H9 (cell line): Measurements from ENCODE around the gene TMC4. TPM values are rescaled to one million over a fixed set of nuclear protein-coding genes. Genes with fewer than 3 reads are reported as not detected.
A peak's percentile ranks its signal among the peaks of the same experiment; 100 is the strongest.

Experiments
- DNase-seq: peaks from one replicate; pipeline ENCODE4 v3.0.0-alpha.2; 2017
- H2AFZ ChIP-seq: one replicate; pipeline ENCODE4 v1.6.1; 2013; ENCODE audit warnings: mild to moderate bottlenecking, low read length, control low read depth, moderate library complexity
- H2AK5ac ChIP-seq: 2 replicates; pipeline ENCODE4 v1.6.1; 2013; ENCODE audit warnings: low read length, control low read depth, mixed read lengths; ENCODE audit not compliant: insufficient read length
- H2BK120ac ChIP-seq: one replicate; pipeline ENCODE4 v1.6.1; 2013; ENCODE audit warnings: low read depth, mild to moderate bottlenecking, low read length, control low read depth, inconsistent platforms; ENCODE audit not compliant: poor library complexity, severe bottlenecking
- H2BK12ac ChIP-seq: 2 replicates; pipeline ENCODE4 v1.6.1; 2013; ENCODE audit warnings: low read length, control low read depth, mixed read lengths, low read depth; ENCODE audit not compliant: insufficient read length
- H2BK15ac ChIP-seq: 2 replicates; pipeline ENCODE4 v1.6.1; 2013; ENCODE audit warnings: low read depth, low read length, control low read depth
- H2BK20ac ChIP-seq: one replicate; pipeline ENCODE4 v1.6.1; 2013; ENCODE audit warnings: low read depth, mild to moderate bottlenecking, low read length, control low read depth, inconsistent platforms; ENCODE audit not compliant: poor library complexity, severe bottlenecking
- H2BK5ac ChIP-seq: 2 replicates; pipeline ENCODE4 v1.6.1; 2013; ENCODE audit warnings: low read length, control low read depth, mixed read lengths; ENCODE audit not compliant: insufficient read length
- H3K14ac ChIP-seq: 2 replicates; pipeline ENCODE4 v1.6.1; 2013; ENCODE audit warnings: low read length, control low read depth; ENCODE audit not compliant: insufficient read depth
- H3K18ac ChIP-seq: 2 replicates; pipeline ENCODE4 v1.6.1; 2013; ENCODE audit warnings: low read depth, mild to moderate bottlenecking, mixed read lengths, low read length, control low read depth; ENCODE audit not compliant: insufficient read length
- H3K23ac ChIP-seq: 2 replicates; pipeline ENCODE4 v1.6.1; 2013; ENCODE audit warnings: low read length, control low read depth, mixed read lengths, low read depth; ENCODE audit not compliant: insufficient read length
- H3K23me2 ChIP-seq: 2 replicates; pipeline ENCODE4 v1.6.1; 2013; ENCODE audit warnings: low read depth, mild to moderate bottlenecking, mixed read lengths, low read length, control low read depth; ENCODE audit not compliant: insufficient read length, poor library complexity, severe bottlenecking
- H3K27ac ChIP-seq: 2 replicates; pipeline ENCODE4 v1.5.1; 2013; ENCODE audit warnings: low read length, control low read depth, mixed read lengths, low read depth; ENCODE audit not compliant: insufficient read length
- H3K27me3 ChIP-seq: 2 replicates; pipeline ENCODE4 v1.6.1; 2013; ENCODE audit warnings: low read length, control low read depth, inconsistent platforms; ENCODE audit not compliant: insufficient read depth
- H3K4ac ChIP-seq: 2 replicates; pipeline ENCODE4 v1.6.1; 2013; ENCODE audit warnings: low read depth, mild to moderate bottlenecking, control low read depth, inconsistent platforms, low read length, moderate library complexity
- H3K4me1 ChIP-seq: 2 replicates; pipeline ENCODE4 v1.6.1; 2013; ENCODE audit warnings: low read length, control low read depth, inconsistent platforms; ENCODE audit not compliant: insufficient read depth
- H3K4me2 ChIP-seq: 2 replicates; pipeline ENCODE4 v1.6.1; 2013; ENCODE audit warnings: low read length, control low read depth, mixed read lengths; ENCODE audit not compliant: insufficient read length, insufficient read depth
- H3K56ac ChIP-seq: 2 replicates; pipeline ENCODE4 v1.6.1; 2013; ENCODE audit warnings: low read depth, mild to moderate bottlenecking, mixed read lengths, low read length, control low read depth; ENCODE audit not compliant: insufficient read length
- H3K79me1 ChIP-seq: 2 replicates; pipeline ENCODE4 v1.6.1; 2013; ENCODE audit warnings: low read depth, mild to moderate bottlenecking, moderate library complexity, low read length, control low read depth, inconsistent platforms; ENCODE audit not compliant: insufficient read depth, poor library complexity, severe bottlenecking
- H3K79me2 ChIP-seq: 2 replicates; pipeline ENCODE4 v1.6.1; 2013; ENCODE audit warnings: low read length, control low read depth, inconsistent platforms; ENCODE audit not compliant: insufficient read depth
- H3K9ac ChIP-seq: 2 replicates; pipeline ENCODE4 v1.6.1; 2013; ENCODE audit warnings: low read length, control low read depth, mixed read lengths; ENCODE audit not compliant: insufficient read length; ENCODE audit errors: extremely low read depth
- H3K9me3 ChIP-seq: one replicate; pipeline ENCODE4 v1.6.1; 2013; ENCODE audit warnings: low read depth, low read length, inconsistent platforms; ENCODE audit not compliant: control insufficient read depth
- H3T11ph ChIP-seq: one replicate; pipeline ENCODE4 v1.6.1; 2013; ENCODE audit warnings: mild to moderate bottlenecking, low read length, control low read depth, inconsistent platforms
- H4K20me1 ChIP-seq: one replicate; pipeline ENCODE4 v1.6.1; 2013; ENCODE audit not compliant: control insufficient read depth, insufficient read length, insufficient read depth
- H4K5ac ChIP-seq: 2 replicates; pipeline ENCODE4 v1.6.1; 2013; ENCODE audit warnings: low read depth, mild to moderate bottlenecking, mixed read lengths, low read length, control low read depth; ENCODE audit not compliant: insufficient read length
- H4K8ac ChIP-seq: replicated peaks from 2 replicates; pipeline ENCODE4 v1.6.1; 2013; ENCODE audit warnings: low read length, control low read depth, mixed read lengths, low read depth; ENCODE audit not compliant: insufficient read length
- H4K91ac ChIP-seq: 2 replicates; pipeline ENCODE4 v1.6.1; 2013; ENCODE audit warnings: low read depth, mild to moderate bottlenecking, moderate library complexity, mixed read lengths, low read length, control low read depth; ENCODE audit not compliant: insufficient read length
- H3K27ac Mint-ChIP-seq, 3 experiments: 2 replicates in 2 of 3; 3 replicates in 1 of 3; pipeline ENCODE4 v1.8.0; 2020 to 2021; ENCODE audit warnings: mixed read lengths in 3 of 3, mild to moderate bottlenecking in 1 of 3, moderate library complexity in 1 of 3
- H3K27me3 Mint-ChIP-seq: 2 replicates; pipeline ENCODE4 v1.8.0; 2021; ENCODE audit warnings: low read depth, mild to moderate bottlenecking, moderate library complexity, mixed read lengths
- H3K36me3 Mint-ChIP-seq, 3 experiments: 2 replicates in 2 of 3; 3 replicates in 1 of 3; pipeline ENCODE4 v1.8.0; 2020 to 2021; ENCODE audit warnings: low read depth in 3 of 3, mixed read lengths in 3 of 3; ENCODE audit not compliant: insufficient read depth in 1 of 3
- H3K4me1 Mint-ChIP-seq, 2 experiments: 2 replicates each; pipeline ENCODE4 v1.8.0; 2020; ENCODE audit warnings: mixed read lengths in 2 of 2
- H3K4me3 Mint-ChIP-seq, 2 experiments: 2 replicates in 1 of 2; 3 replicates in 1 of 2; pipeline ENCODE4 v1.8.0; 2020 to 2021; ENCODE audit warnings: mild to moderate bottlenecking in 2 of 2, mixed read lengths in 2 of 2, moderate library complexity in 1 of 2
- H3K9me3 Mint-ChIP-seq, 2 experiments: 2 replicates in 1 of 2; 3 replicates in 1 of 2; pipeline ENCODE4 v1.8.0; 2020; ENCODE audit warnings: mild to moderate bottlenecking in 2 of 2, mixed read lengths in 2 of 2, moderate library complexity in 1 of 2
- WGBS: extraction: QIAGEN DNeasy Blood & Tissue Kit; methylation state at CpG from one replicate; pipeline ENCODE4 v1.1.7; 2013; ENCODE audit warnings: missing lambda C conversion rate, low lambda C conversion rate, mixed read lengths; ENCODE audit not compliant: insufficient read length; ENCODE audit errors: extremely low coverage; 5-methylcytosine and 5-hydroxymethylcytosine counted together
- total RNA-seq: library from RNA; stranded (reverse); gene quantifications from 2 replicates; pipeline ENCODE4 v1.2.1, GENCODE V29; 2021
- TF ChIP-seq, protein P1 (sequence below): fragments of 200-600 bp; sonication (generic); conservative IDR thresholded peaks from 3 replicates; pipeline ENCODE4 v1.8.0; 2021; ENCODE audit warnings: antibody characterized with exemption, mild to moderate bottlenecking

The TMC4 gene
- total RNA-seq, 1 experiment from 2014 or later = 12.2 TPM

DNA sequence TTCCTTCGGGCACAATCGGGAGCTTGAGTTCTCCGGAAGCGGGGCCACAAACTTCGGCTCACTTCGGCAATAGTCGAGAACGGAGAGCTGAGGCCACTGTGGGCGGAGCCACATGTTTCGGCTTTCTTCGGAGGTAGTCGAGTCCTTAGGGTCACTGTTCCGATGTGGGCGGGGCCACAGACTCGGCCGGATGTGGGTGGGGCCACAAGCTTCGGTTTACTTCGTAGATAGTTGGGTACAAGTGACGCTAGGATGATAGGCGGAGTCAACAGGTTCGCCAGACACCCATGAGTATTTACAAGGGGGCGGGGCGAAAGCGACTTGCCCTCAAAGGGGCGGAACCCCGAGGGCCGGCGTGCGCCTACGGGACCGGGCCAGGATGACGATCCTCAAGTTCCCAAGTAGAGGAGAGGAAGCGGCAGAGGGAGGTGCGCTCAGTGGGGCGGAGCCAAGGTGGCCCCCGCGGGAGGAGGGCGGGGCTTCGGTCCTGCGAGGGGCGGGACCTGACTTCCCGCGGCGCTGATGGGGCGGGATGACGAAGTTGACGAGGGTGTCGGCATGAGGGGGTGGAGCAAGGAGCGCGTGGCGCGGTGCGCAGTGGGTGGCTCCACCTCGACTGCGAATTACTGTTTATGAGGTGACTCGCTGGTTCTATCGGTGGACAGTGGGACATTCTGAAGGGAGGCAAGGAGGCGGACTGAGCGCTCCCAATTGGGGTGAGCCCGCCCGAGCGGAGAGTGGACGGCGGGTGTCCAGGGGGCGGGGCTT, 17.0 kb upstream of the TMC4 start:
- Histone ChIP-seq H4K91ac (no peak overlapping the region), H2BK120ac (no peak overlapping the region), H3K23ac (no peak overlapping the region), H3T11ph (no peak overlapping the region), H3K79me1 (no peaks in the 10 kb centered on the region), H2BK5ac (peak overlapping the region; percentile 42), H3K14ac (peak overlapping the region; percentile 94), H3K9me3 (no peaks in the 10 kb centered on the region), H3K79me2 (no peaks in the 10 kb centered on the region), H4K8ac (no peak overlapping the region), H4K5ac (peak overlapping the region; percentile 36), H3K18ac (peak overlapping the region; percentile 94), H2BK12ac (peak overlapping the region; percentile 6), H3K4me2 (peak overlapping the region; percentile 43), H3K27me3 (no peaks in the 10 kb centered on the region), H3K4ac (no peak overlapping the region; the same call in 1 of the 2 replicates), H3K9ac (peak overlapping the region; percentile 82), H2BK15ac (no peak overlapping the region), H3K27ac (peak overlapping the region; percentile 80), H2BK20ac (no peak overlapping the region), H3K23me2 (peaks cover 11% of the 10 kb centered on the region), H2AK5ac (no peak overlapping the region), H2AFZ (no peak overlapping the region), H3K56ac (no peak overlapping the region), H4K20me1 (peaks cover 3% of the 10 kb centered on the region), H3K4me1 (peaks cover 3% of the 10 kb centered on the region; the same call in 1 of the 2 replicates)
- peak; percentile 100 for DNase-seq
- Mint-ChIP-seq H3K27ac (peak overlapping the region; percentile 100), H3K27me3 (no peaks in the 10 kb centered on the region), H3K36me3 (peaks cover 28 to 54% (median 53%) of the 10 kb centered on the region in 3 experiments), H3K4me3 (peak overlapping the region; percentile 87 to 93), H3K4me1 (peaks cover 13 to 29% of the 10 kb centered on the region in 2 experiments), H3K9me3 (no peaks in the 10 kb centered on the region)
- TF ChIP-seq, protein P1, sequence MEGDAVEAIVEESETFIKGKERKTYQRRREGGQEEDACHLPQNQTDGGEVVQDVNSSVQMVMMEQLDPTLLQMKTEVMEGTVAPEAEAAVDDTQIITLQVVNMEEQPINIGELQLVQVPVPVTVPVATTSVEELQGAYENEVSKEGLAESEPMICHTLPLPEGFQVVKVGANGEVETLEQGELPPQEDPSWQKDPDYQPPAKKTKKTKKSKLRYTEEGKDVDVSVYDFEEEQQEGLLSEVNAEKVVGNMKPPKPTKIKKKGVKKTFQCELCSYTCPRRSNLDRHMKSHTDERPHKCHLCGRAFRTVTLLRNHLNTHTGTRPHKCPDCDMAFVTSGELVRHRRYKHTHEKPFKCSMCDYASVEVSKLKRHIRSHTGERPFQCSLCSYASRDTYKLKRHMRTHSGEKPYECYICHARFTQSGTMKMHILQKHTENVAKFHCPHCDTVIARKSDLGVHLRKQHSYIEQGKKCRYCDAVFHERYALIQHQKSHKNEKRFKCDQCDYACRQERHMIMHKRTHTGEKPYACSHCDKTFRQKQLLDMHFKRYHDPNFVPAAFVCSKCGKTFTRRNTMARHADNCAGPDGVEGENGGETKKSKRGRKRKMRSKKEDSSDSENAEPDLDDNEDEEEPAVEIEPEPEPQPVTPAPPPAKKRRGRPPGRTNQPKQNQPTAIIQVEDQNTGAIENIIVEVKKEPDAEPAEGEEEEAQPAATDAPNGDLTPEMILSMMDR = no peak
- WGBS = no CpG with 5 or more reads among the region's 65 CpGs
